ENCODE results near the gene PDGFB. TPM values are rescaled to one million over a fixed set of nuclear protein-coding genes. Genes with fewer than 3 reads are reported as not detected.

Gene PDGFB
- total RNA-seq, 1 experiment from 2014 or later, result 13.1 TPM

- Histone ChIP-seq H3K27me3 (ENCODE audit: insufficient read depth, low read length) (no peaks in the 10 kb centered on the region), H3K36me3 (ENCODE audit: control insufficient read depth in 1 of 2, insufficient read depth in 2 of 2, low read length in 2 of 2) (no peaks in the 10 kb centered on the region), H3K4me3 (replicated peaks in 1 of 2; ENCODE audit: low read depth in 1 of 2, low read length in 2 of 2) (no peak overlapping the region), H3K9ac (ENCODE audit: low read length) (no peak overlapping the region), H3K4me2 (ENCODE audit: low read length) (no peak overlapping the region), H4K20me1 (ENCODE audit: insufficient read depth) (no peaks in the 10 kb centered on the region), H3K9me3 (ENCODE audit: control insufficient read depth in 1 of 2, insufficient read depth in 1 of 2, low read depth in 1 of 2, low read length in 2 of 2) (peaks cover 0 to 16% of the 10 kb centered on the region in 2 experiments; a peak in 1 of 4 replicates), H3K79me2 (ENCODE audit: insufficient read depth, low read length) (no peaks in the 10 kb centered on the region), H2AFZ (ENCODE audit: low read depth, low read length, poor library complexity, severe bottlenecking) (no peak overlapping the region), H3K4me1 (ENCODE audit: control insufficient read depth in 1 of 2, insufficient read depth in 2 of 2, low read length in 2 of 2) (no peaks in the 10 kb centered on the region; a peak in 1 of 4 replicates), H3K27ac (ENCODE audit: low read depth, low read length) (no peak overlapping the region), H3K9me2 (ENCODE audit: insufficient read depth) (no peaks in the 10 kb centered on the region)
- CTCF ChIA-PET, result no interaction called here
- no peak for DNase-seq (ENCODE audit: low read depth, low spot score)
- POLR2A ChIA-PET, result no interaction called here
- TF ChIP-seq SP1 (IDR thresholded peaks at IDR 0.05; ENCODE audit: low read depth), result no peak
- TF ChIP-seq, protein P1, sequence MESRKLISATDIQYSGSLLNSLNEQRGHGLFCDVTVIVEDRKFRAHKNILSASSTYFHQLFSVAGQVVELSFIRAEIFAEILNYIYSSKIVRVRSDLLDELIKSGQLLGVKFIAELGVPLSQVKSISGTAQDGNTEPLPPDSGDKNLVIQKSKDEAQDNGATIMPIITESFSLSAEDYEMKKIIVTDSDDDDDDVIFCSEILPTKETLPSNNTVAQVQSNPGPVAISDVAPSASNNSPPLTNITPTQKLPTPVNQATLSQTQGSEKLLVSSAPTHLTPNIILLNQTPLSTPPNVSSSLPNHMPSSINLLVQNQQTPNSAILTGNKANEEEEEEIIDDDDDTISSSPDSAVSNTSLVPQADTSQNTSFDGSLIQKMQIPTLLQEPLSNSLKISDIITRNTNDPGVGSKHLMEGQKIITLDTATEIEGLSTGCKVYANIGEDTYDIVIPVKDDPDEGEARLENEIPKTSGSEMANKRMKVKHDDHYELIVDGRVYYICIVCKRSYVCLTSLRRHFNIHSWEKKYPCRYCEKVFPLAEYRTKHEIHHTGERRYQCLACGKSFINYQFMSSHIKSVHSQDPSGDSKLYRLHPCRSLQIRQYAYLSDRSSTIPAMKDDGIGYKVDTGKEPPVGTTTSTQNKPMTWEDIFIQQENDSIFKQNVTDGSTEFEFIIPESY (IDR thresholded peaks at IDR 0.05; ENCODE audit: extremely low read depth, insufficient replicate concordance, low read length), result no peak
- TF ChIP-seq YY1 (IDR thresholded peaks at IDR 0.05; ENCODE audit: extremely low read depth, insufficient replicate concordance, low read depth, low read length), result no peak
- no peak for TF ChIP-seq SRF (IDR thresholded peaks at IDR 0.05; ENCODE audit: low read depth)
- no peak for TF ChIP-seq EZH2 (IDR thresholded peaks at IDR 0.05)
- no peak for TF ChIP-seq SIN3A (IDR thresholded peaks at IDR 0.05; ENCODE audit: low read depth)
- TF ChIP-seq ATF3 (IDR thresholded peaks at IDR 0.05), result no peak
- TF ChIP-seq ELF1 (IDR thresholded peaks at IDR 0.05; ENCODE audit: borderline replicate concordance, low read depth), result no peak
- TF ChIP-seq, protein P2, sequence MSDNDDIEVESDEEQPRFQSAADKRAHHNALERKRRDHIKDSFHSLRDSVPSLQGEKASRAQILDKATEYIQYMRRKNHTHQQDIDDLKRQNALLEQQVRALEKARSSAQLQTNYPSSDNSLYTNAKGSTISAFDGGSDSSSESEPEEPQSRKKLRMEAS (IDR thresholded peaks at IDR 0.05), result no peak
- TF ChIP-seq ZFX (IDR thresholded peaks at IDR 0.05), result no peak
- TF ChIP-seq FOSL1 (IDR thresholded peaks at IDR 0.05; ENCODE audit: low read depth), result no peak
- TF ChIP-seq POLR2A (IDR thresholded peaks at IDR 0.05; ENCODE audit: borderline replicate concordance, extremely low read depth, insufficient read depth, insufficient read length), result no peak
- TF ChIP-seq CEBPB (IDR thresholded peaks at IDR 0.05; ENCODE audit: low read depth), result no peak
- intact Hi-C loops (cut with micrococcal nuclease), result no loop called here
- BruUV-seq (replicated peaks), result no TSS peak
- no peak for ATAC-seq
- RAD21 ChIA-PET (ENCODE audit: low non-redundant PET in 1 of 2, low total read pairs in 2 of 2, uncharacterized antibody in 2 of 2, unreplicated experiment in 2 of 2), result no interaction called here
Measured at GRCh38 chr22:39281126-39281525, 36.3 kb upstream of the PDGFB start.

Measured in HCT116 (cell line).